Endodermal cell (in vitro differentiated cells): ENCODE data around the gene PEAR1. TPM values are rescaled to one million over a fixed set of nuclear protein-coding genes. Genes with fewer than 3 reads are reported as not detected.
A peak's percentile ranks its signal among the peaks of the same experiment; 100 is the strongest.

Experiments used
- DNase-seq: peaks from one replicate; pipeline ENCODE4 v3.0.0-alpha.2; 2017
- H3K27ac ChIP-seq: 2 replicates; pipeline ENCODE4 v1.5.1; 2013; ENCODE audit warnings: mild to moderate bottlenecking, low read depth, low read length, moderate library complexity
- H3K27me3 ChIP-seq: 2 replicates; pipeline ENCODE4 v1.6.1; 2013; ENCODE audit warnings: mild to moderate bottlenecking, low read length, moderate library complexity; ENCODE audit not compliant: insufficient read depth, control insufficient read depth, poor library complexity, severe bottlenecking
- H3K36me3 ChIP-seq: 2 replicates; pipeline ENCODE4 v1.7.0; 2013; ENCODE audit warnings: mild to moderate bottlenecking, low read length, moderate library complexity; ENCODE audit not compliant: control insufficient read depth, insufficient read depth
- H3K4me1 ChIP-seq: one replicate; pipeline ENCODE4 v1.7.0; 2013; ENCODE audit warnings: low read length; ENCODE audit not compliant: control insufficient read depth, insufficient read depth
- H3K4me3 ChIP-seq: 2 replicates; pipeline ENCODE4 v1.5.1; 2013; ENCODE audit warnings: mild to moderate bottlenecking, low read length, moderate library complexity
- H3K9ac ChIP-seq: 2 replicates; pipeline ENCODE4 v1.6.1; 2013; ENCODE audit warnings: mild to moderate bottlenecking, low read length, moderate library complexity; ENCODE audit not compliant: poor library complexity, severe bottlenecking; ENCODE audit errors: extremely low read depth
- H3K9me3 ChIP-seq: 2 replicates; pipeline ENCODE4 v1.6.1; 2013; ENCODE audit warnings: mild to moderate bottlenecking, low read length, moderate library complexity; ENCODE audit not compliant: control insufficient read depth
- H3K27ac Mint-ChIP-seq: 2 replicates; pipeline ENCODE4 v1.8.0; 2020; ENCODE audit warnings: mixed read lengths
- H3K27me3 Mint-ChIP-seq: 2 replicates; pipeline ENCODE4 v1.8.0; 2021; ENCODE audit warnings: mild to moderate bottlenecking, mixed read lengths; ENCODE audit not compliant: insufficient read depth
- H3K36me3 Mint-ChIP-seq: 2 replicates; pipeline ENCODE4 v1.8.0; 2020; ENCODE audit warnings: low read depth, mixed read lengths
- H3K4me1 Mint-ChIP-seq: 2 replicates; pipeline ENCODE4 v1.8.0; 2020; ENCODE audit warnings: mixed read lengths
- H3K4me3 Mint-ChIP-seq: 2 replicates; pipeline ENCODE4 v1.8.0; 2020; ENCODE audit warnings: mild to moderate bottlenecking, moderate library complexity, mixed read lengths
- H3K9me3 Mint-ChIP-seq: 2 replicates; pipeline ENCODE4 v1.8.0; 2020; ENCODE audit warnings: mild to moderate bottlenecking, mixed read lengths
- CTCF ChIP-seq: fragments of 200-600 bp; sonication (generic); conservative IDR thresholded peaks from 2 replicates; pipeline ENCODE4 v1.5.0; 2021; ENCODE audit warnings: antibody characterized with exemption, mild to moderate bottlenecking
- WGBS, 2 experiments: methylation state at CpG; one replicate each; pipeline versions ENCODE4 v1.1.5 to v1.1.7; 2013; ENCODE audit warnings: missing lambda C conversion rate in 2 of 2, mixed read lengths in 1 of 2; ENCODE audit not compliant: insufficient coverage in 1 of 2, insufficient read length in 1 of 2; 5-methylcytosine and 5-hydroxymethylcytosine counted together
- total RNA-seq, 2 donors: library from RNA; stranded (reverse); fragmentation: NEBNext Ultra II Directional in 1 of 2; extraction: Animal tissue kit (Norgen Biotek cat#: 25700) in 1 of 2; gene quantifications; 2 replicates in 1 of 2; 3 replicates in 1 of 2; pipeline ENCODE4 v1.2.1, GENCODE V29; 2021

PEAR1 gene
- total RNA-seq, 2 donors from 2014 or later: 0.29 to 0.53 TPM

- no peak for TF ChIP-seq CTCF
- Mint-ChIP-seq H3K27ac (no peak overlapping the region), H3K4me1 (no peaks in the 10 kb centered on the region), H3K27me3 (no peaks in the 10 kb centered on the region), H3K4me3 (no peak overlapping the region), H3K9me3 (no peaks in the 10 kb centered on the region), H3K36me3 (peaks cover 88% of the 10 kb centered on the region)
- H3K9ac ChIP-seq: no peak overlapping the region
- 92 to 100% methylated on average over 2 to 3 of the region's 3 CpGs for WGBS, 2 experiments
- H3K9me3 ChIP-seq: no peaks in the 10 kb centered on the region
- H3K4me3 ChIP-seq: no peak overlapping the region
- no peaks in the 10 kb centered on the region for H3K4me1 ChIP-seq
- no peak overlapping the region for H3K27ac ChIP-seq
- no peaks in the 10 kb centered on the region for H3K27me3 ChIP-seq
- DNase-seq: no peak
- peaks cover 95% of the 10 kb centered on the region for H3K36me3 ChIP-seq
These were observed 50.2 kb downstream of the PEAR1 start for GRCh38 chr1:156943756-156944155.

- Histone ChIP-seq H3K36me3 (peaks cover 99% of the 10 kb centered on the region), H3K4me3 (no peak overlapping the region), H3K27me3 (no peaks in the 10 kb centered on the region), H3K4me1 (no peaks in the 10 kb centered on the region), H3K9me3 (no peaks in the 10 kb centered on the region), H3K9ac (no peak overlapping the region), H3K27ac (no peak overlapping the region)
- no peak for DNase-seq
- peaks cover 87% of the 10 kb centered on the region for H3K36me3 Mint-ChIP-seq
- H3K4me1 Mint-ChIP-seq: peaks cover 2% of the 10 kb centered on the region
- 80 to 92% methylated on average over 1 of the region's 1 CpG for WGBS, 2 experiments
- no peaks in the 10 kb centered on the region for H3K9me3 Mint-ChIP-seq
- no peak for TF ChIP-seq CTCF
- H3K27me3 Mint-ChIP-seq: no peaks in the 10 kb centered on the region
- H3K27ac Mint-ChIP-seq: peak overlapping the region; percentile 5
- H3K4me3 Mint-ChIP-seq: no peak overlapping the region
These were observed 50.8 kb downstream of the PEAR1 start for GRCh38 chr1:156944268-156944667.

- H3K36me3 Mint-ChIP-seq: peaks cover 88% of the 10 kb centered on the region
These were observed 51.3 kb downstream of the PEAR1 start for GRCh38 chr1:156944848-156945247.

More at GRCh38 chr1:156944848-156945247, 51.3 kb downstream of the PEAR1 start:
- Mint-ChIP-seq H3K27ac (peak overlapping the region; percentile 5), H3K27me3 (no peaks in the 10 kb centered on the region), H3K4me3 (no peak overlapping the region), H3K9me3 (no peaks in the 10 kb centered on the region), H3K4me1 (peaks cover 8% of the 10 kb centered on the region)
- no peaks in the 10 kb centered on the region for H3K9me3 ChIP-seq
- TF ChIP-seq CTCF: no peak
- no peak overlapping the region for H3K4me3 ChIP-seq
- peaks cover 99% of the 10 kb centered on the region for H3K36me3 ChIP-seq
- no peaks in the 10 kb centered on the region for H3K27me3 ChIP-seq
- H3K27ac ChIP-seq: no peak overlapping the region
- H3K9ac ChIP-seq: no peak overlapping the region
- no peak for DNase-seq
- no peaks in the 10 kb centered on the region for H3K4me1 ChIP-seq
- 92 to 94% methylated on average over 8 of the region's 8 CpGs for WGBS, 2 experiments
